ENCODE results near the gene KRTAP1-1.
"Not testable (repeated sequence)": the region's sequence is repeated elsewhere in the genome, so short reads cannot be mapped to it uniquely, and the experiment has no call there.

The KRTAP1-1 gene

DNA sequence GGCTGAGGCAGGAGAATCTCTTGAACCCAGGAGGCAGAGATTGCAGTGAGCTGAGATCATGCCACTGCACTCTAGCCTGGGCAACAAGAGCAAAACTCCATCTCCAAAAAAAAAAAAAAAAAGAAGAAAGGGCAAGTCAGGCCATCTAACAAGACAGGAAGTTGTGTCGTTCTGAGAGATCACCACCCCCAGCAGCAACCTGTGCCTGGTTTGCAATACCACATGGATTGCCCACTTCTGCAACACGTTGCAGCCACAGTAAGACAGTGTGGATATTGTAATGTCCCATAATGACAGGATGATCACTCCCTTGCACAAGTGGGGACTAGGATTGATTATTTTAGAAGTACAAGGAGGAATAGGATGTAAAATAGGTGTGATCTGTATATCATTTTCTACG, 27.8 kb upstream of the KRTAP1-1 start:
- Histone ChIP-seq H3K9me2 (replicated peaks; ENCODE audit: insufficient read depth, low read length) (no peaks in the 10 kb centered on the region), H3K9ac (ENCODE audit: low read length) (no peak overlapping the region), H3K9me3 (ENCODE audit: insufficient read depth, low read length) (no peaks in the 10 kb centered on the region), H4K20me1 (ENCODE audit: low read depth, low read length) (no peaks in the 10 kb centered on the region), H3K27ac (ENCODE audit: low read depth, low read length) (no peak overlapping the region), H3K27me3 (ENCODE audit: low read length) (no peaks in the 10 kb centered on the region), H3F3A (ENCODE audit: insufficient read depth) (no peaks in the 10 kb centered on the region), H3K36me3 (ENCODE audit: low read length) (no peaks in the 10 kb centered on the region), H2AFZ (ENCODE audit: low read depth, low read length, severe bottlenecking) (no peak overlapping the region), H3K4me3 (ENCODE audit: insufficient read depth, low read length, poor library complexity, severe bottlenecking) (no peak overlapping the region), H3K4me2 (ENCODE audit: low read depth, low read length, poor library complexity, severe bottlenecking) (no peak overlapping the region), H3K79me2 (ENCODE audit: insufficient read depth, low read length) (no peaks in the 10 kb centered on the region)
- no peak for TF ChIP-seq EZH2phosphoT487 (conservative IDR thresholded peaks at IDR 0.05; ENCODE audit: low read length)
- TF ChIP-seq, protein P1, sequence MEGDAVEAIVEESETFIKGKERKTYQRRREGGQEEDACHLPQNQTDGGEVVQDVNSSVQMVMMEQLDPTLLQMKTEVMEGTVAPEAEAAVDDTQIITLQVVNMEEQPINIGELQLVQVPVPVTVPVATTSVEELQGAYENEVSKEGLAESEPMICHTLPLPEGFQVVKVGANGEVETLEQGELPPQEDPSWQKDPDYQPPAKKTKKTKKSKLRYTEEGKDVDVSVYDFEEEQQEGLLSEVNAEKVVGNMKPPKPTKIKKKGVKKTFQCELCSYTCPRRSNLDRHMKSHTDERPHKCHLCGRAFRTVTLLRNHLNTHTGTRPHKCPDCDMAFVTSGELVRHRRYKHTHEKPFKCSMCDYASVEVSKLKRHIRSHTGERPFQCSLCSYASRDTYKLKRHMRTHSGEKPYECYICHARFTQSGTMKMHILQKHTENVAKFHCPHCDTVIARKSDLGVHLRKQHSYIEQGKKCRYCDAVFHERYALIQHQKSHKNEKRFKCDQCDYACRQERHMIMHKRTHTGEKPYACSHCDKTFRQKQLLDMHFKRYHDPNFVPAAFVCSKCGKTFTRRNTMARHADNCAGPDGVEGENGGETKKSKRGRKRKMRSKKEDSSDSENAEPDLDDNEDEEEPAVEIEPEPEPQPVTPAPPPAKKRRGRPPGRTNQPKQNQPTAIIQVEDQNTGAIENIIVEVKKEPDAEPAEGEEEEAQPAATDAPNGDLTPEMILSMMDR (IDR thresholded peaks at IDR 0.05; ENCODE audit: insufficient read depth, low read length, poor library complexity, severe bottlenecking): no peak

GRCh38 chr17:41067281-41067680, 26.0 kb upstream of the KRTAP1-1 start:
- Histone ChIP-seq H3K27me3 (ENCODE audit: low read length) (no peaks in the 10 kb centered on the region), H4K20me1 (ENCODE audit: low read depth, low read length) (no peaks in the 10 kb centered on the region), H3K36me3 (ENCODE audit: low read length) (no peaks in the 10 kb centered on the region), H3F3A (ENCODE audit: insufficient read depth) (no peaks in the 10 kb centered on the region), H3K9ac (ENCODE audit: low read length) (no peak overlapping the region), H3K9me2 (replicated peaks; ENCODE audit: insufficient read depth, low read length) (no peaks in the 10 kb centered on the region), H3K9me3 (ENCODE audit: insufficient read depth, low read length) (no peaks in the 10 kb centered on the region), H3K27ac (ENCODE audit: low read depth, low read length) (no peak overlapping the region), H3K79me2 (ENCODE audit: insufficient read depth, low read length) (no peaks in the 10 kb centered on the region), H3K4me2 (ENCODE audit: low read depth, low read length, poor library complexity, severe bottlenecking) (no peak overlapping the region), H2AFZ (ENCODE audit: low read depth, low read length, severe bottlenecking) (no peak overlapping the region), H3K4me3 (ENCODE audit: insufficient read depth, low read length, poor library complexity, severe bottlenecking) (no peak overlapping the region)
- TF ChIP-seq, protein P1 (IDR thresholded peaks at IDR 0.05; ENCODE audit: insufficient read depth, low read length, poor library complexity, severe bottlenecking): no peak
- TF ChIP-seq EZH2phosphoT487 (conservative IDR thresholded peaks at IDR 0.05; ENCODE audit: low read length): no peak

GRCh38 chr17:41065829-41066624, 24.8 kb upstream of the KRTAP1-1 start, which contains the start of gene KRTAP2-4:
KRTAP2-4 (minus strand) TSS chr17:41065879; CDS start chr17:41065845, 34 bp downstream.
- no peak for TF ChIP-seq EZH2phosphoT487 (conservative IDR thresholded peaks at IDR 0.05; ENCODE audit: low read length)
- TF ChIP-seq, protein P1 (IDR thresholded peaks at IDR 0.05; ENCODE audit: insufficient read depth, low read length, poor library complexity, severe bottlenecking): no peak
- H3K4me3 ChIP-seq (ENCODE audit: insufficient read depth, low read length, poor library complexity, severe bottlenecking): no peak within 1 kb of the TSS
- no peaks in the 10 kb centered on the region for H3F3A ChIP-seq (ENCODE audit: insufficient read depth)
- no peak within 1 kb of the TSS for H2AFZ ChIP-seq (ENCODE audit: low read depth, low read length, severe bottlenecking)
- H4K20me1 ChIP-seq (ENCODE audit: low read depth, low read length): no peaks in the 10 kb centered on the region
- no peak within 1 kb of the TSS for H3K27ac ChIP-seq (ENCODE audit: low read depth, low read length)
- no peaks in the 10 kb centered on the region for H3K79me2 ChIP-seq (ENCODE audit: insufficient read depth, low read length)
- H3K9me2 ChIP-seq (replicated peaks; ENCODE audit: insufficient read depth, low read length): no peaks in the 10 kb centered on the region
- H3K36me3 ChIP-seq (ENCODE audit: low read length): no peaks in the 10 kb centered on the region
- H3K9me3 ChIP-seq (ENCODE audit: insufficient read depth, low read length): no peaks in the 10 kb centered on the region
- no peaks in the 10 kb centered on the region for H3K27me3 ChIP-seq (ENCODE audit: low read length)
- H3K9ac ChIP-seq (ENCODE audit: low read length): no peak within 1 kb of the TSS
- H3K4me2 ChIP-seq (ENCODE audit: low read depth, low read length, poor library complexity, severe bottlenecking): no peak within 1 kb of the TSS

- not testable (repeated sequence) for H3K36me3 ChIP-seq (ENCODE audit: low read length); H3K79me2 ChIP-seq (ENCODE audit: insufficient read depth, low read length); H4K20me1 ChIP-seq (ENCODE audit: low read depth, low read length); H3K9me3 ChIP-seq (ENCODE audit: insufficient read depth, low read length); H3K27me3 ChIP-seq (ENCODE audit: low read length); H3K27ac ChIP-seq (ENCODE audit: low read depth, low read length); H3K4me3 ChIP-seq (ENCODE audit: insufficient read depth, low read length, poor library complexity, severe bottlenecking); H3K9ac ChIP-seq (ENCODE audit: low read length); H3F3A ChIP-seq (ENCODE audit: insufficient read depth); H3K4me2 ChIP-seq (ENCODE audit: low read depth, low read length, poor library complexity, severe bottlenecking); H2AFZ ChIP-seq (ENCODE audit: low read depth, low read length, severe bottlenecking); H3K9me2 ChIP-seq (replicated peaks; ENCODE audit: insufficient read depth, low read length)
These were observed 23.9 kb upstream of the KRTAP1-1 start for GRCh38 chr17:41065016-41065689.

Data from SU-DHL-6 (cell line).